Subcutaneous adipose tissue (tissue), 4 donors: ENCODE results near the gene AHDC1. TPM values are rescaled to one million over a fixed set of nuclear protein-coding genes. Genes with fewer than 3 reads are reported as not detected.

Experiments
- CTCF ChIP-seq: fragments of 450-650 bp; IDR thresholded peaks from one replicate; pipeline ENCODE4 v1.5.1; 2016; ENCODE audit warnings: low read depth, mild to moderate bottlenecking, control low read depth, antibody characterized with exemption, moderate library complexity
- total RNA-seq, 4 donors: library from RNA; depleted of rRNA; stranded (reverse); fragments of >200 nt; gene quantifications; one replicate each; pipeline ENCODE4 v1.1.0, GENCODE V29; 2016

AHDC1 gene
- total RNA-seq, 4 donors from 2014 or later, result 2.9 to 13.6 (median 7.1) TPM

GRCh38 chr1:27570784-27571183 lies 33.2 kb downstream of the AHDC1 start:
- TF ChIP-seq CTCF, result no peak

- no peak for TF ChIP-seq CTCF
Measured at GRCh38 chr1:27570356-27570755, 33.6 kb downstream of the AHDC1 start.

GRCh38 chr1:27569506-27570291 lies 34.2 kb downstream of the AHDC1 start:
- no peak for TF ChIP-seq CTCF

GRCh38 chr1:27569088-27569460 lies 34.9 kb downstream of the AHDC1 start:
- no peak for TF ChIP-seq CTCF

GRCh38 chr1:27568300-27569087 lies 35.5 kb downstream of the AHDC1 start:
- TF ChIP-seq CTCF, result no peak

- no peak for TF ChIP-seq CTCF
Measured at GRCh38 chr1:27567971-27568299, 36.0 kb downstream of the AHDC1 start.

GRCh38 chr1:27567146-27567526 lies 36.8 kb downstream of the AHDC1 start:
- TF ChIP-seq CTCF, result no peak
